ENCODE results near the gene GPR63.

GPR63 gene

GRCh38 chr6:96755096-96755495 is 82.2 kb downstream of the GPR63 start:
- DNase-seq = no peak

- DNase-seq = no peak
Measured at GRCh38 chr6:96749891-96750290, 87.4 kb downstream of the GPR63 start.

All from fibroblast of skin of back (primary cell).